ENCODE data around the gene SPINK4. TPM values are rescaled to one million over a fixed set of nuclear protein-coding genes. Genes with fewer than 3 reads are reported as not detected.

SPINK4 gene
- total RNA-seq (2022; extraction: Qiagen RNA extraction) = not detected in 5 replicates

GRCh38 chr9:33239921-33240320, at the start of gene SPINK4:
SPINK4 (plus strand) TSS chr9:33240167; CDS start chr9:33240209, 42 bp downstream.

DNA sequence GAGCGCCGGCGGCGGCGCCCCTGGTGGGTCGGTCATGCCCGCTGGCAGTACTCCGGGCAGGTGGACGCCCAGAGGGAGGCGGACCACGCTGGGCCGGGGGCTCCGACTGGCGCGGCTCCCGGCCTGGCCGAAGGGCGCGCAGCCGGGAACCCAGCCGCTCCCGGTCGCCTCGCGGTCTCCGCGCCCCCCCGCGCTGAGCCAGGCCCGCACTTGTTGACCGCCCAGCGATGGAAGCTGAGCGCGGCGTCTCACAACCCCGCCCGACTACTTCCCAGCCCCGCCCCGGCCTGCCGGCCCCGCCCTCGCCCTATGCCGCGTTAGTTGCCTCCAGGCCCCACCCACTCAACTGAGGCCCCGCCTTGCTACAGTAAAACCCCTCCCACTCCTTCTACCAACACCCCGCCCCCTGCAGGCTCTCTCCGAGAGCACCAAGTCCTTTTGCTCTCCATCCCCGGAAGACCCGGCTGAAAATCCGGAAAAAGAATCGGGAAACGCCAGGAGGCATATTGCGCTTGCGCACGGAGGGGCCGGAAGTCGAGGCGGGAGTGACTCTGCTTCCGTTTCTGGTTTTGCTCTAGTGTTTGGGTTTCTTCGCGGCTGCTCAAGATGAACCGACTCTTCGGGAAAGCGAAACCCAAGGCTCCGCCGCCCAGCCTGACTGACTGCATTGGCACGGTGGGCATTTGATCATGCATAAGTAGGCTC, 24.7 kb downstream of the SPINK4 start, which contains the start of the genes BAG1 and CHMP5:
Gene BAG1 (minus strand): TSS at position 236 of the 705 bp plus-strand sequence.
Gene CHMP5 (plus strand): TSS at position 577 of the 705 bp plus-strand sequence. CDS start 30 bp downstream, at position 607.

DNA sequence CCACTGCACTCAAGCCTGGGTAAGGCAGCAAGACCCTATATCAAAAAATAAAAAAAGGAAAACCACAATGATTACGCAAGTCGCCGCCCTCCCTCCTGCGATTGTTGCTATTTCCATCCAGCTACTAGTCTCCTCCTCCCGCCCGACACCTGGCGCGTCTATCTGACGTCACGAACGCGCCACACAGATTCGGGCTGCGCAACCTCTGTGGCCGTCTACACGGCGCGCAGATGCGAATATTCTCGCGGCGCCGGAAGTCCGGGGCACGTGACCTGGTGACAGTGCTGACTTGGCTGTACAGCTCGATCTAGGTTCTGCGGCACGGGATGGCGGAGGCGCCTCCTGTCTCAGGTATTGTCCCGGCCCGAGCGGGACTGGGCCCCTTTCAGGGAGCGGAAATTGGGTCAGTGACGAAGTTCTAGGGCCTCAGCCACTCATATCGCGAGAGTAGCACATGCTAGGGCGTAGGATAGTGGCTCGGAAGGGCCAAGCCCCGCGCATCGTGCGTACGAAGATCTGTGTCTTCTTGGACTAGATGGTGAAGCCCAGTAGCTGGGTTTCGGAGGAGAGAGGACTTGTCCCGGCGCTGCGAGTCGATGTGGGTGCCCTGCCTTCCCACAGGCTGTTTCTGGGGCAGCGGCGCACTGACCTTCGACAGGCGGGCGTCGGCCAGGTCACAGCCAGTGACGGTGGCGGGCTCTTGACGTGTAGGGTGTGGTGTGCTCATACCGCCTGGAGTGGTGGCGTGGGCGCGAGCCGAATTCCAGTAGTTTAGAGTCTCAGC, 50.5 kb downstream of the SPINK4 start, which contains the start of gene NFX1:
Gene NFX1 (plus strand): TSS at position 270 of the 784 bp plus-strand sequence. CDS start 57 bp downstream, at position 327.

Other genes starting within 250 kb of the SPINK4 start
- gene APTX, start 238.5 kb upstream of the SPINK4 start, total RNA-seq (2022; extraction: Qiagen RNA extraction) = 37.0 to 49.5 TPM (median 38.1 TPM) in 5 replicates
- 198 to 234 TPM (median 219 TPM) in 5 replicates for gene DNAJA1, start 214.9 kb upstream of the SPINK4 start, total RNA-seq (2022; extraction: Qiagen RNA extraction)
- gene SMU1, start 163.5 kb upstream of the SPINK4 start, total RNA-seq (2022; extraction: Qiagen RNA extraction) = 17.0 to 22.9 TPM (median 17.7 TPM) in 5 replicates
- gene B4GALT1, start 72.8 kb upstream of the SPINK4 start, total RNA-seq (2022; extraction: Qiagen RNA extraction) = 201 to 239 TPM (median 228 TPM) in 5 replicates
- 113 to 132 TPM (median 127 TPM) in 5 replicates for gene BAG1, start 24.5 kb downstream of the SPINK4 start, total RNA-seq (2022; extraction: Qiagen RNA extraction)
- 66.7 to 80.8 TPM (median 71.7 TPM) in 5 replicates for gene CHMP5, start 24.9 kb downstream of the SPINK4 start, total RNA-seq (2022; extraction: Qiagen RNA extraction)
- 30.1 to 32.4 TPM (median 31.7 TPM) in 5 replicates for gene NFX1, start 50.3 kb downstream of the SPINK4 start, total RNA-seq (2022; extraction: Qiagen RNA extraction)
- gene AQP7, start 162.4 kb downstream of the SPINK4 start, total RNA-seq (2022; extraction: Qiagen RNA extraction) = 0.25 to 0.53 TPM (median 0.32 TPM) in 5 replicates
- gene AQP3, start 207.4 kb downstream of the SPINK4 start, total RNA-seq (2022; extraction: Qiagen RNA extraction) = 18.8 to 31.6 TPM (median 24.2 TPM) in 5 replicates
- gene NOL6, start 233.8 kb downstream of the SPINK4 start, total RNA-seq (2022; extraction: Qiagen RNA extraction) = 66.8 to 75.7 TPM (median 73.8 TPM) in 5 replicates